NCI-H2029 treated with DMSO at 0.1 percent for 48 hours (cell line): ENCODE results near the gene OR52N5.

ENCODE experiments used
- DNase-seq: peaks from one replicate; lab custom pipeline; 2025; lab: John Stamatoyannopoulos, UW

The OR52N5 gene

DNA sequence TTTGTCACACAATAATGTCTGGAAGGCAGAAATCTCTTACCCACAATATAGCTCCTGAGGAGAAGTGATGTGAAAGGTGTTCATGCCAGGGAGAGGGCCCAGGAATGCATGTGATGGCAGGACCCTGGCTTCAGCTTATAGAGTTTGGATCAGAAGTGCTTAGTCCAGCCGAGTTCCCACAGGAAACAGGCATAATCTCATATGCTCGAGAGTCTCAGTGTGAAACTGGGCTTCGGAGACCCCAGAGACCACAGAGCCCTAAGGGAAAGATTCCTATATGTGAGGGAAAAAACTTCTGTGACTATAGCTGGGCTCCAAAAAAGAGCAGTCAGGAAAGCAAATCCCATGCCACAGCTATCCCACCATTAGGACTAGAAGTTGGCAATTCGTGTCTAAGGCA is at the start of gene OR52N5:
TSS of gene OR52N5 (minus strand) at position 101 of the 400 bp plus-strand sequence. CDS start 4,721 bp downstream, outside the sequence.
- no peak for DNase-seq

DNA sequence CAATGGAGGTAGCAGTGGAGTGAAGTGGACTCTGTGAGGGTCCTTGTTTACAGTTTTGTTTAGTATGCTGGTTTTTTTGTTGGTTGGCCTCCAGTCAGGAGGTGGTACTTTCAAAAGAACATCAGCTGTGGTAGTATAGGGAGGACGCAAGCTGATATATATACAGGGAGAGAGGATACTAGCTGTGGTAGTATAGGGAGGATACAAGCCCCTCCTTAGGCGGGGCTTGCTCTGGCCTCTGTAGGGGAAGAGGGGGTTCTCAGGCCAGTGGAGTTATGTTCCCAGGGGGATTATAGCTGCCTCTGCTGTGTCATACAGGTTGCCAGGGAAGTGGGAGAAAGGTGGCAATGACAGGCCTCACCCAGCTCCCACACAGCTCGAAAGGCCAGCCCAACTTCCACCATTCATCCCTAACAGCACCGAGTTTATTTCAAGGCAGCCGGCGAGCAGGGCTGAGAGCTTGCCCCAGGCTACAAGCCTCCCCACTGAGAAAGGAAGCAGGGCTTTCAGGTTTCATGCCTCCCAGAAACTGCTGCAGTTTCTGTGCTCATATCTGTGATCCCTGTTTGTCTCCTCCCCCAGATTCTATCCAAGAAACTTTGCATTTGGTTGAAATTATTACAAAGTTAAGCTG is 48.2 kb upstream of the OR52N5 start:
- no peak for DNase-seq

DNA sequence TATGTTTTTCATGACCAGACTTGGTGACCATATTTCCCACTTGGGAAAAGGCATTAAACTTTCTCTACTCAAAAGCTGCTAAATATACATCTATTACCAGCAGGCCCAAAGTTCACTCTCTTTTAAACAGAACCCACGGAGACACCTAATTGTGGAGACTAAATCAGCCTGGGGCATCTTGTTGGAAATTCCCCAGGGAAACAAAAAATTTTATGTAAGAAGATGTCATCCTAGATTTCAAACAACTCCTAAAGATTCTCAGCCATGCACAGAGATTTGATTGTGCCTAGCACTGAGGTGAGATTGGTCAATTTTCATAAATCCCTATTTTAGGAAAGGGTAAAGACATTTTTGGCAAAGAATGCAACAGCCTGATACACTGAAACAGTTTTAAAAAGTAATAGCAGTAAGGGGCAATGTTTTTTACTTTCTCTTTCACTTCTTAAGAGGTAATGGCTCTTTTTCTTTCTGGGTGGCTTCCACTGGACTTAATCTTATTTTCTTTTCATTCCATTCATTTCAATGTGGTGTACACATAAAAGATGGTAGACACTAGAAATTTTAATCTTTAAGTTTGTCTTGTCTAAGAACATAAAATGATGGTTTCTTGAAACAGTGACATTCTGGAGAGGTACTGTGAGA is 35.2 kb upstream of the OR52N5 start:
- no peak for DNase-seq

DNA sequence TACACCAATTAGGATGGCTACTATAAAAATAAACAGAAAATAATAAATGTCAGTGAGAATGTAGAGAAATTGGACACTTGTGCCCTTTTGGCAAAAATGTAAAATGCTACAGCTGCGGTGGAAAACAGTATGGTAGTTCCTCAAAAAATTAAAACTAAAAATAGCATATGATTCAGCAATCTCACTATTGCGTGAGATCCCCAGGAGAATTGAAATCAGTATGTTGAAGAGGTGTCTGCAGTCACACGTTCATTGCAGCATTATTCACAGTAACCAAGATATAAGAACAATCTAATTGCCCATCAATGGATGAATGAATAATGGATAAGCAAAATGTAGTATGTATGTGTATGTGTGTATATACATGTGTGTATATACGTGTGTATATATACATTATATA is 32.4 kb upstream of the OR52N5 start:
- DNase-seq = peak; percentile 1

DNA sequence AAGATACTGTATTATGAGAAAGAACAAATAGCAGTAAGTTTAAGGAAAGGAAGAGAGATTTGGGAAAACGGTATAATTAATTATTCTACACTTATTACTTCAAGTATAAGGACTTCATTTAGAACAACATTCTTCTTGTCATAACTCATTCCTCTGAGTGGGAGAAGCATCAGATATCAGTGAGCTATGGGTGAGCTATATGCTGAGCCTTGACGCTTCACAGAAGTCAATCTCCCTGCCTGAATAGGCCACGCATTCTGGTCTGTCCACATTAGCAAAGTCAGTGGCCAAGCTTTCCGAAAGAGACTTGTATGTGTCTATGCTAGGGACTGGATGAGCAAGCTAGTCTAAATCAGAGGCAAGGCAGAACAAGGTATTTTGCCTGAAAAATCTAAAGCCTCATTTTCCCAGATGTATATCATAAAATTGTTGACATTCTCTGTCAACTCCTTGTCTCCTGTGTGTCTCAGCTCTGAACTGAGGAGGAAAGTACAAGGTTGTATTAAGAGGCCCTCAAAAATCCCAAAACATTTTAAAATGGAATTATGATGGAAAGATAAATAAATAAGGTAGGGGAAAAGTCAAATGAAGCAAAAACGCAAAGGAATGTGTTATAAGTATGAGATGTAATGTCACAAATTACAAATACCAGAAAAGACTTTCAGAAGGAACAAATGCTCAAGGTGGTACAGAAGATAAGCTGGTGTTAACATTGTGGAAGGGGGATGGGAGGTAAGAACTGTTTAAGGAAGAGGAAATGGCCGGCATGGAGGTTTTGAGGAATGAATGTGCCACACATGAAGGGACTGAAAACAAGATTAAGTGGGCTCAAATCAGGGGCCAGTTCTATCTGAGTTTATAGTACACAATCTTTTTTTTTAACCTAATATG is 27.0 kb upstream of the OR52N5 start:
- DNase-seq = no peak

DNA sequence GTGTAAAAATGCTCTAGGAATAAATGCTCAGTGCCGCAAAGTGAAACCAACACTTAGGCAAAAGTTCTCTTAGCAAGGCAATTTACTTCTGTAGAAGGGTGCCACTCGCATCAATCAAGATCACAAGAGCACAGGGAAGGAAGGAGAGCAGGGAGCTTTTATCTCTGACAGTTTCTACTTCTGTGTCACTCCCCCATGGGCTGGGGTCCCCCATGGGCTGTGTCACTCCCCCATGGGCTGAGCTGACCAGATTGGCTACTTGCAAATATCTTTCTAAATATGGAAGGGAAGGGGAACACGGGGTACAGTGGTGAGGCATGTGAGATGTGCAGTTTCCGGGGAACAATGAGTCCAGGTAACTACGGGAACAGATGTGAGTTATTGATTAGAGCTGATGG is 26.0 kb upstream of the OR52N5 start:
- DNase-seq = no peak

DNA sequence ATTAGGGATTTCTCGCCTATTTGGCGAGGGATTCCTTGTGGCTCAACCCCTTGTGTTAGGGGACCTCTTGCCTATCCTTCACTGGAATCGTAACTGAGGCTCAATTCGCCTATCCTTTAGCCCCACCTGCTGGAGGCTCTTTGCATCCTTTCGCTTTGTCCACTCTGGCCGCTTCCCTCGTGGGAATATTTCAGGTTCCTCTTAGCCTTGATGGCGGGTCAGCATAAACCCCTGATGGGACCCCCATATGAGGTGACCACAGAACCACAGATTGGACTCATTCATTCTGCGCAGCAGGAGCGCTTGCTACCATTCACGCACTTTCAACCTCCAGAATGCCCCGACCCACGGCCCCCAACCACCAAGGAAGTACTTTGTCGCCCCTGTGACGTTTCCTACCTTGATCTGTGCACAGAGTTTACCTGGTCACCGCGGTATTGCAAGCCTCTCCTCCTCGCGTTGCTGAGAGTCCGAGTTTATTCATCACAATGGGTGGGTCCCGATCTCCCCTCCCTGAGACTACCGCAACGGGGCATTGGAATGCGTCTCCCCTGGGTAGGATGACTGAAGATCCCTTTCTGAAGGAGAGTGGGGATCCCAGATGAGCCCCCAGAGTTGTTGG is 25.5 kb upstream of the OR52N5 start, which contains the start of gene OR52N2:
TSS of gene OR52N2 (plus strand) at position 425 of the 622 bp plus-strand sequence. CDS start 11,412 bp downstream, outside the sequence.
- no peak for DNase-seq

DNA sequence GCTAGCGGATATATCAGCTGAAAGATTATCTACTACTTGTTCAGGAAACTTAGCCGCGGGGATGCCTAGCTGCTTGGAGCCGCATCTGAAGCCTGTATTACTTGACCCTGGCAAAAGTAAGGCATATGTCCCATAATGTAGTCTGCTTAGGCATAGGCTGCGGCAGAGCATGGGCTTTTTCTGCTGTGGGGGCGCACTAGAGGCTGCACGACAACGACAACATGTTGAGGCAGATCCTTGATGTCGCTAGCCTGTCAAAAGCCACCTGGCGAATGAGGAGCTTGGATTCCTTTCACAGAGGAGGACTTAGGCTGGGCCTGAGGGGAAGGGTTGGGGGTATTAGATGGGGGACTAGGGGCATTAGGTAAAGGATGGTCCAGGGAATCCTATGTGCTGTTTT is 24.4 kb upstream of the OR52N5 start:
- DNase-seq = no peak

DNA sequence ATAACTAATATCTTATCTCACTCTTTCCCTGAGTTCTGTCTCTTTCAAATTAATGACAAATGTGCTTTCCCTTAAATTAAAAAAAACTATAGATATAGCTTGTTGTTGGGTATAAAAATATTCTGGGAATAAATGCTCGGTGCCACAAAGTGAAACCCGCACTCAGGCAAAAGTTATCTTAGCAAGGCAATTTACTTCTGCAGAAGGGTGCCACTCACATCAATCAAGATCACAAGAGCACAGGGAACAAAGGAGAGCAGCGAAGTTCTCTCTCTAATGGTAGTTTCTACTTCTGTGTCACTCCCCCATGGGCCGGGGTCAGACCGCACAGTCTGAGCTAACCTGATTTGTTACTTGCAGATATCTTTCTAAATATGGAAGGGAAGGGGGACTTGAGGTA is 20.8 kb upstream of the OR52N5 start:
- no peak for DNase-seq

DNA sequence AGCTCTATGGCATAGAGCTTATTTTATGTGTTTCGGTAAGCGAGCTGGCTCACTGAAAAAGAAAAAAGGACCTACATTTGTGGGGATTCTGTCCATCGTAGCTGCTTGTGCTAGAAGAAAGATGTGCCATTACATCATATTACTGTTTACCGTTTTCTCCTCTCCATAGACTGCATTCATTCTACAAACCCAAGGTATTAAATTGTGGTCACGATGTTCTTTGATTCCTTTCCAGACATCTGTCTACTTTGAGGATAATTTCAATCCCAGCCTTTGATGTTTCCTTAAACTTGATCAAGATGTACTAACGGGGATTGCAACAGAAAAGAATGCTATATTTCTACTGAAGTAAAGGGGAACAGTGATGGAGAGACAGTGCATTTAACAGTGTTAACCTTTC is 13.4 kb upstream of the OR52N5 start:
- DNase-seq = no peak

DNA sequence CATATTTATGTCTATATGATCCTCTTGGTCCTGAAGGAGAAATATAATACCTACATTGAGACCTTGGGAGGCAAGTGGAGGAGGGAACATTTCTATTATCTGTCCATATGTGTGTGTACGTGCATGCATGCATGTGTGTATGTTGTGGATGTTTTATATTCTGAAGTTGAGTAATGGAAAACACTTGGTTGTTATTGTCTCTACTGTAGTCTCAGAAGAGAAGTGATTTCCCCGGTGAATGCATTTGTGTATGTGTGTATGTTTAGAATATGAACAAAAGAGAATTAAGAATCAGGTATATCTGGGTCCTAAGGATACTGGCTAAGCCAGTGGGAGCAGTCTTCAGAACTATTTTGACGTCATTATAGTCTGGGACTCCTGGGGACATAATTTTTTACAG is 8.0 kb upstream of the OR52N5 start, which contains the start of gene OR52N1:
TSS of gene OR52N1 (minus strand) at position 101 of the 400 bp plus-strand sequence. CDS start 2,449 bp downstream, outside the sequence.
- no peak for DNase-seq

DNA sequence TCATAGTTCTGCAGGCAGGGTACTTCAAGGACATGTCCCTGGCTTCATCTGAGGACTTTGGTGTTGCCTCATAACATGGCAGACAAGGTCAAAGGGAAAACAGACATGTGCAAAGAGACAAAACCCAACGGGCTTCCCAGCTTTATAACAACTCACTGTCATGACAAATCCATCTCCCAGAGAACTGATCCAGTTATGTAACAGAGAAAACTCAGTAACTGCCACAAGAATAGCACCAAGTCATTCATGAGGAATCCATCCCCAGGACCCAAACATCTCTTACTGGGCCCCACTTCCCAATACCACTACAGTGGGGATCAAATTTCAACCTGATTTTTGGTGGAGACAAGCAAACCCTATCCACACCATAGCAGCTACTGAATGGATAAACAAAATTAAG is 16.1 kb downstream of the OR52N5 start:
- DNase-seq = no peak

DNA sequence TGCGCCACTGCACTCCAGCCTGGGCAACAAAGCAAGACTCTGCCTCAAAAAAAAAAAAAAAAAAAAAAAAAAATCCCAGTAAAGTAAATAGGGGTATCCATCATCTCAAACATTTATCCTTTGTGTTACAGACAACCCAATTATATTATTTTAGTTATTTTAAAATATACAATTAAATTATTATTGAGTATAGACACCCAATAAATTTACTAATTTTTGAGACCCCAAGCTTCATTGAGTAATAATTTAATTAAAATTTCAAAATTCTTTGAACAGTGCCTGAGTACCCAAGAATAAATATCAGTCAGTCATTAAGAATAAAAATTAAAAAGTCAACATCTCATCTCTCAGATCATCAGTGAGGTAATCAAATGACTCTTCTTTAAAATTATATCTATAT is 29.2 kb downstream of the OR52N5 start, which contains the start of gene OR52N4:
TSS of gene OR52N4 (plus strand) at position 301 of the 400 bp plus-strand sequence. CDS start 498 bp downstream, outside the sequence.
- no peak for DNase-seq

DNA sequence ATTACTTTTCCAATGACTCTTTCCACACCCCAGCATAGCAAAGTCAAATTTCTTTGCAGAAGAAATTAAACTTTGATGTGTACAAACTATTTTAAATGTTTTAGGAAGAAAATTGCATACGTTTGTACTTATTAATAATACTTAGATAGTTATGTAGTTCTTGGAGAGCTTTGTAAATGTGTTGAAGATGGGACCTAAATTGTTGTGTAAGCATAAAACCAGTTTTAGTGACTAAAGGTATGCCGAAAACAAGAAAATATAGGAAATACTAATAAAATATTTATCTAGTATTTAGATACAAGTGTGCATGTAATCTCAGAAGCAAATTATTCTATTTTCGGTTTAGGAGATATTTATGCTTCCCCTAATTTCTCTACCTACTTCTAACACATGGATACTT is 33.3 kb downstream of the OR52N5 start:
- DNase-seq = no peak

DNA sequence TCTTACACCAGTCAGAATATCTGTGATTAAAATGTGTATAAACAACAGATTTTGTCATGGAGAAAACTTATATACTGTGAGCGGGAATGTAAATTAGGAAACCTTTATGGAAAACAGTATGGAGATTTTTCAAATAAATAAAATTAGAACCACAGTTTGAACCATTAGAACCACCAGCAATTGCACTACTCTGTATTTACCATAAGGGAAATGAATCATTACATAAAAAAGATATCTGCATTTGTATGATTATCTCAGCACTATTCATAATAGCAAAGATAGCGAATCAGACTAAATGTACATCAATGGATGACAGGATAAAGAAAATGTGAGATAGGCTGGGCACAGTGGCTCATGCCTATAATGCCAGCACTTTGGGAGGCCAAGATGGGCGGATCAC is 36.5 kb downstream of the OR52N5 start:
- DNase-seq = no peak

DNA sequence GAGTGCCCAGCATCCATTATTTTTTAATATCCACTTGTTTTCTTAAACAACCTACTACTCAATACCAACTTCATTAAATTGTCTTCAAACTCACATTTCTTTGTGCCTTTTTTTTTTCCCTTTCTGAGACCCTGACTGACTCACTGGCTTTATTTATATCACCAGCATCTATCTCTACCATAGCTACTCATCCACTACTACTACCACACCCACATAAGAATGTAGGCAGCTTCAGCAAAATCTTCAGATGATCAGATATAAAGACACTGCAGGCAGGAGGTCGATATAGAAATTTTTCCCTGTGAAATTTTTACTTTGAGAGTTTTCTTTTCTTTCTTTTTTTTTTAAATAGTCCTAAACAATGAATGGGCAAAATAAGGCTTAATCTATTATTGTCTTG is 44.7 kb downstream of the OR52N5 start:
- DNase-seq = no peak

DNA sequence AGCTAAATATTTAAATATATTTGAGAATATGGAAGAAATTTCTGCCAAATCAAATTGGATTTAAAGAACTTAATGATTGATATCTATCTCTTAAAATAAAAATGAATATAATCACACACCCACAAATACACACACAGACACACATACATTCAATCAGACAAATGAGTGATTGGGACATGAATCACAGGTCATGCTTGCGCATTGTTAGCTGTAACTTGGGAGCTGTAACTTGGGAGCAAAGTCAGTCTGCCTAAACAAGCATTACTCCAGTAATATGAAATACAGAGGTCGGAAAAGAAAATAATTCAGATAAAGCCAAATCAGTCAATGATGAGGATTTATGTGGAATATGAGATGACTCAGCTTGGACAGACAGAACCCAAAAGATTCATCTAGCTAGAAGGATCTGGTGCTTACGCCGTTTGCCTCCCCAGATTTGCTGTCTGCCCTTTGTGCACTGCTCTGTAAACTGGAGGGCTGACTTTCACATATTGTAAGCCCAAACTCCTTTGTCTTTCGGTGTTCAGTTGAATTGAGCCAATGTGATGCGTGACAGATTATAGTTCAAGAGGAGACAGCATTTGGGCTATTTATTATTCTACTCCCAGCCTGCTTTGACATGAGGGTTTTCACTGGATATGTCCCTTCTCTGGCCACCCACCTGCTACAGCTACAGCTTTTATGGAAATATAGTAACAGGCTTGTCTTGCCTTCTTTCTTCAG is 45.3 kb downstream of the OR52N5 start:
- DNase-seq = no peak

DNA sequence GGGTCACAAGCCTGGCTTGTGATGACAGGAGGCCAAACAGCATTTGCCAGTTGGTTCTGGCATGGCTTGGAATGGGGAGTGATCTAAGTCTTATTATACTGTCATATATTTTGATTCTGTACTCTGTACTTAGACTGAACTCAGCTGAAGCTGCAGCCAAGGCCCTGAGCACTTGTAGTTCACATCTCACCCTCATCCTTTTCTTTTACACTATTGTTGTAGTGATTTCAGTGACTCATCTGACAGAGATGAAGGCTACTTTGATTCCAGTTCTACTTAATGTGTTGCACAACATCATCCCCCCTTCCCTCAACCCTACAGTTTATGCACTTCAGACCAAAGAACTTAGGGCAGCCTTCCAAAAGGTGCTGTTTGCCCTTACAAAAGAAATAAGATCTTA is 46.1 kb downstream of the OR52N5 start:
- no peak for DNase-seq

DNA sequence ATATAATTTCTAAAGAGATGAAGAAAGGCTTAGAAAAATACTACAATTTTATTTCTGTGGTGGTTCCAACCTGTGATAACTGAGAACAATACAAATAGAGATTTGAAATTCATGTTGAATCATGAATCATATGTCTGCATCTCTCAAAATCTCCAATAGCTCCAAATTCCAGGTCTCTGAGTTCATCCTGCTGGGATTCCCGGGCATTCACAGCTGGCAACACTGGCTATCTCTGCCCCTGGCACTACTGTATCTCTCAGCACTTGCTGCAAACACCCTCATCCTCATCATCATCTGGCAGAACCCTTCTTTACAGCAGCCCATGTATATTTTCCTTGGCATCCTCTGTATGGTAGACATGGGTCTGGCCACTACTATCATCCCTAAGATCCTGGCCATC is 46.8 kb downstream of the OR52N5 start, which contains the start of gene OR56B1:
TSS of gene OR56B1 (plus strand) at position 53 of the 400 bp plus-strand sequence. CDS start at position 122, 69 bp downstream.
- DNase-seq = no peak

DNA sequence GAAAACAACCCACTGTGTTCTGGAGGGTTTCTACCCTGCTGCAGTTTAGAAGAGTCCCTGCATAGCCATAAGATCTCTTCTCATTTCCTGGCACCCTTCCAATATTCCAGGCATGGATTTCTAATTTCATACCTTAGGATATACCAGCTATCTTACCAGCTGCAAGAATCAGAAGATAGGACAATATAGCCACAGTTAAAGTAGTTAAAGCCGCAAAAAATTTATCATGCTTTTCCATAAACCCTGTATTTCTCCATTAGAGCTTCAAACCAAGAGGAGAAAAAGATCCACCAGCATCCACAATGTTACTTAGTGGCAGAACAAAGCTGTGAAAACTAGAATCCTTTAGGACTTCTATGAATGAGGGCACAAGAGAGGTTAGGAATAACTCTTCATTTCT is 55.5 kb downstream of the OR52N5 start:
- DNase-seq = no peak

DNA sequence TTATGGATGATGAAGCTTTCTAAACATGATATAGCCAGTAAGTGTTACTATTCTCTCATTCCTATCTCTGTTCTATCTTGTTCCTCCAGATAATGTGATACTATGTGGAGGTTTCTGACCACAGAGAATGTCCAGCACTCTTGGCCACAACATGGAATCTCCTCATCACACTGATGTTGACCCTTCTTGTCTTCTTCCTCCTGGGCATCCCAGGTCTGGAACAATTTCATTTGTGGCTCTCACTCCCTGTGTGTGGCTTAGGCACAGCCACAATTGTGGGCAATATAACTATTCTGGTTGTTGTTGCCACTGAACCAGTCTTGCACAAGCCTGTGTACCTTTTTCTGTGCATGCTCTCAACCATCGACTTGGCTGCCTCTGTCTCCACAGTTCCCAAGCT is 56.8 kb downstream of the OR52N5 start:
- no peak for DNase-seq
